ENCODE data around the gene AKAP7. TPM values are rescaled to one million over a fixed set of nuclear protein-coding genes. Genes with fewer than 3 reads are reported as not detected.

AKAP7 gene
- total and polyA plus RNA-seq, 2 donors (not counting 1 experiment from before 2014, with no cell fraction given), result 6.3 to 10.8 TPM

DNA sequence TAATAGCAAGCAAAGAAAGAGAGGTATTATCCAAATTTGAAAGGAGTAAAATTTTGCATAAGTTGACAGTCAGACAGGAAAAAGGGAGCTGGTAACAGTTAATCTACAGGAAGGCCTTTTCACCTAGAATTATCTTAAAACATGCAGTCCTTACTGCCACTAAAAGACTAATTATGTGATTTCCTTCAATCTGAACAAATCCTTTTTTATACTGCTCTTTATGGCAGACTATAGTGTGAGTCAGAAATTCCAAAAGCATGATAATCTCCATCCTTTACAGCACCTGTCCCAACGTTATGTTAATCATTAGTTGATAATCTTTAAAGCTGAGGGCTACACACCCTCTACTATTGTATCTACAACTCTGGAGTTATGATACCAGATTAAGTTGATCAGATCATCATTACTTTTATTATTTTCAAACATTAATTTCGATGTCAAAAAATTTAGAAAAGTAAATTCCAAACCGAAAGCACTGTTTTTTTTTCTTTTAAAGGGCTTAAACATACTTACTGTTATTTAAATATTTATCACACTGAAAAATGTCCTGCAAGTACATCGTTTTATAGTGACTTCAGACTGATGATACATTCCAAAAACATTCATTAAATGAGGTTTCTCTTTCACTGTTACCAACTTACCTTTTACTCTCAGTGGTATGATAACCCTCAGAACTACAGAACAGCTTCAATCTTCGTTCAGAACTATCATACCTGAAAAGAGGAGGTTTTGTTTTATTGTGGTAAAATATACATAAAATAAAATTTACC is 33.2 kb upstream of the AKAP7 start:
- Histone ChIP-seq H3K27ac (ENCODE audit: low read length in 2 of 2) (no peak overlapping the region), H3K4me3 (ENCODE audit: control extremely low read depth in 1 of 5, extremely low read depth in 1 of 5, insufficient read depth in 1 of 5, low read depth in 2 of 5, low read length in 4 of 5) (no peak overlapping the region), H3K4me1 (ENCODE audit: control insufficient read depth in 2 of 2, insufficient read depth in 2 of 2, low read length in 2 of 2) (no peaks in the 10 kb centered on the region), H3K27me3 (replicated peaks in 1 of 4; ENCODE audit: control extremely low read depth in 1 of 4, control insufficient read depth in 3 of 4, insufficient read depth in 4 of 4, low read length in 3 of 4) (no peaks in the 10 kb centered on the region), H4K20me1 (ENCODE audit: control insufficient read depth, insufficient read depth, low read length, poor library complexity, severe bottlenecking) (no peaks in the 10 kb centered on the region), H3K36me3 (replicated peaks in 1 of 2; ENCODE audit: control extremely low read depth in 1 of 2, control insufficient read depth in 1 of 2, extremely low read depth in 1 of 2, insufficient read depth in 2 of 2, low read length in 1 of 2) (no peaks in the 10 kb centered on the region), H3K9ac (ENCODE audit: low read length) (no peak overlapping the region), H2AFZ (ENCODE audit: insufficient read depth, low read depth, low read length, poor library complexity, severe bottlenecking) (no peak overlapping the region), H3K4me2 (replicated peaks; ENCODE audit: low read depth, low read length, poor library complexity, severe bottlenecking) (no peak overlapping the region), H3K79me2 (ENCODE audit: control insufficient read depth, insufficient read depth, low read length) (no peaks in the 10 kb centered on the region), H3K9me3 (ENCODE audit: control extremely low read depth in 1 of 3, control insufficient read depth in 2 of 3, insufficient read depth in 1 of 3, low read length in 2 of 3) (no peaks in the 10 kb centered on the region)
- H3K27me3 Mint-ChIP-seq, result no peaks in the 10 kb centered on the region
- intact Hi-C loops (cut with micrococcal nuclease), result no loop called here
- H3K4me3 Mint-ChIP-seq, result no peak overlapping the region
- ChIA-PET POLR2A (no interaction called here), CTCF (no interaction called here)
- TF ChIP-seq EZH2 (IDR thresholded peaks at IDR 0.05; ENCODE audit: borderline replicate concordance, insufficient read depth, low read depth, low read length, poor library complexity, severe bottlenecking), result no peak
- TF ChIP-seq, protein P1, sequence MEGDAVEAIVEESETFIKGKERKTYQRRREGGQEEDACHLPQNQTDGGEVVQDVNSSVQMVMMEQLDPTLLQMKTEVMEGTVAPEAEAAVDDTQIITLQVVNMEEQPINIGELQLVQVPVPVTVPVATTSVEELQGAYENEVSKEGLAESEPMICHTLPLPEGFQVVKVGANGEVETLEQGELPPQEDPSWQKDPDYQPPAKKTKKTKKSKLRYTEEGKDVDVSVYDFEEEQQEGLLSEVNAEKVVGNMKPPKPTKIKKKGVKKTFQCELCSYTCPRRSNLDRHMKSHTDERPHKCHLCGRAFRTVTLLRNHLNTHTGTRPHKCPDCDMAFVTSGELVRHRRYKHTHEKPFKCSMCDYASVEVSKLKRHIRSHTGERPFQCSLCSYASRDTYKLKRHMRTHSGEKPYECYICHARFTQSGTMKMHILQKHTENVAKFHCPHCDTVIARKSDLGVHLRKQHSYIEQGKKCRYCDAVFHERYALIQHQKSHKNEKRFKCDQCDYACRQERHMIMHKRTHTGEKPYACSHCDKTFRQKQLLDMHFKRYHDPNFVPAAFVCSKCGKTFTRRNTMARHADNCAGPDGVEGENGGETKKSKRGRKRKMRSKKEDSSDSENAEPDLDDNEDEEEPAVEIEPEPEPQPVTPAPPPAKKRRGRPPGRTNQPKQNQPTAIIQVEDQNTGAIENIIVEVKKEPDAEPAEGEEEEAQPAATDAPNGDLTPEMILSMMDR (IDR thresholded peaks at IDR 0.05), result no peak
- DNase-seq (no peak), ATAC-seq (ENCODE audit: low read depth) (no peak)
- H3K4me1 Mint-ChIP-seq, result peaks cover 1% of the 10 kb centered on the region
- no CpG with 5 or more reads among the region's 5 CpGs for WGBS (ENCODE audit: insufficient coverage)
- peaks cover 2% of the 10 kb centered on the region for H3K9me3 Mint-ChIP-seq (ENCODE audit: insufficient read depth)
- H3K27ac Mint-ChIP-seq, result no peak overlapping the region

DNA sequence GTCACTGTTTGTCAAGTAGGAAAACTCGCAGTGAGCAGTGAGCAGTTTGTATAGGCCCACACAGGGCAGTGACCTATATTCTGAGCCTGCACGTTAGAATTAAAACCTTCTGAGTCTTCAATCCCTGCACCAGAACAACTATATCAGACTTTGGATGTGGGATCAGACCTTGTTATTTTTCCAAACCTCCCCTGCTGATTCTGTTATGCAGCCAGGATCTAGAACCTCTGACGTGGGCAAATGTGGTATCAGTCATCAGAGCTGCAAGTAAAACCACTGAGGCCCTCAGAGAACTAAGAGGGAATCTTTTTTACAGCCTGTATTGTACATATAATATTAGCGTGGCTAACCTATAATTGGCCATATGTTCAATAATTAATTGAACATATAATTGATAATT is 32.0 kb upstream of the AKAP7 start:
- Mint-ChIP-seq H3K4me1 (peaks cover 10% of the 10 kb centered on the region), H3K27ac (no peak overlapping the region), H3K4me3 (no peak overlapping the region), H3K27me3 (no peaks in the 10 kb centered on the region), H3K9me3 (ENCODE audit: insufficient read depth) (peaks cover 2% of the 10 kb centered on the region)
- H3K9me3 ChIP-seq (ENCODE audit: control extremely low read depth in 1 of 3, control insufficient read depth in 2 of 3, insufficient read depth in 1 of 3, low read length in 2 of 3), result no peaks in the 10 kb centered on the region
- ATAC-seq (ENCODE audit: low read depth), result no peak
- H3K79me2 ChIP-seq (ENCODE audit: control insufficient read depth, insufficient read depth, low read length), result no peaks in the 10 kb centered on the region
- WGBS (ENCODE audit: insufficient coverage), result 100% methylated on average over 1 of the region's 4 CpGs
- no peaks in the 10 kb centered on the region for H3K36me3 ChIP-seq (replicated peaks in 1 of 2; ENCODE audit: control extremely low read depth in 1 of 2, control insufficient read depth in 1 of 2, extremely low read depth in 1 of 2, insufficient read depth in 2 of 2, low read length in 1 of 2)
- no peak overlapping the region for H3K4me3 ChIP-seq (ENCODE audit: control extremely low read depth in 1 of 5, extremely low read depth in 1 of 5, insufficient read depth in 1 of 5, low read depth in 2 of 5, low read length in 4 of 5)
- H2AFZ ChIP-seq (ENCODE audit: insufficient read depth, low read depth, low read length, poor library complexity, severe bottlenecking), result no peak overlapping the region
- TF ChIP-seq, protein P1 (IDR thresholded peaks at IDR 0.05), result no peak
- no peak for TF ChIP-seq EZH2 (IDR thresholded peaks at IDR 0.05; ENCODE audit: borderline replicate concordance, insufficient read depth, low read depth, low read length, poor library complexity, severe bottlenecking)
- POLR2A ChIA-PET, result no interaction called here
- H3K4me1 ChIP-seq (ENCODE audit: control insufficient read depth in 2 of 2, insufficient read depth in 2 of 2, low read length in 2 of 2), result peaks cover 5 to 8% of the 10 kb centered on the region in 2 donors
- no peak overlapping the region for H3K9ac ChIP-seq (ENCODE audit: low read length)
- DNase-seq, result no peak
- no peak overlapping the region for H3K4me2 ChIP-seq (replicated peaks; ENCODE audit: low read depth, low read length, poor library complexity, severe bottlenecking)
- CTCF ChIA-PET, result no interaction called here
- intact Hi-C loops (cut with micrococcal nuclease), result no loop called here
- no peak overlapping the region for H3K27ac ChIP-seq (ENCODE audit: low read length in 2 of 2)
- H3K27me3 ChIP-seq (replicated peaks in 1 of 4; ENCODE audit: control extremely low read depth in 1 of 4, control insufficient read depth in 3 of 4, insufficient read depth in 4 of 4, low read length in 3 of 4), result no peaks in the 10 kb centered on the region
- no peaks in the 10 kb centered on the region for H4K20me1 ChIP-seq (ENCODE audit: control insufficient read depth, insufficient read depth, low read length, poor library complexity, severe bottlenecking)

Data from B cell (primary cell).